ACC112 (cell line): ENCODE results near the gene ZNF236.
"Not testable (repeated sequence)": the region's sequence is repeated elsewhere in the genome, so short reads cannot be mapped to it uniquely, and the experiment has no call there.

Experiments used
- H2AFZ ChIP-seq: fragments of 200-600 bp; sonication (generic); one replicate; pipeline ENCODE4 v1.6.0; 2017; ENCODE audit warnings: antibody characterized with exemption, low read length; ENCODE audit not compliant: unreplicated experiment
- H3K27ac ChIP-seq: fragments of 200-600 bp; sonication (generic); 2 replicates; pipeline ENCODE4 v1.5.1; 2014; ENCODE audit warnings: low read depth, mild to moderate bottlenecking, antibody characterized with exemption, low read length, moderate library complexity
- H3K27me3 ChIP-seq: fragments of 200-600 bp; sonication (generic); 2 replicates; pipeline ENCODE4 v1.6.1; 2014; ENCODE audit warnings: mild to moderate bottlenecking, antibody characterized with exemption, low read length, moderate library complexity, mixed read lengths; ENCODE audit not compliant: insufficient read depth
- H3K36me3 ChIP-seq: fragments of 200-600 bp; sonication (generic); 2 replicates; pipeline ENCODE4 v1.6.1; 2016; ENCODE audit warnings: mild to moderate bottlenecking, antibody characterized with exemption, low read length, moderate library complexity, mixed read lengths; ENCODE audit not compliant: insufficient read depth
- H3K4me1 ChIP-seq: fragments of 200-600 bp; sonication (generic); one replicate; pipeline ENCODE4 v1.6.1; 2016; ENCODE audit warnings: low read length, mixed read lengths; ENCODE audit not compliant: insufficient read depth, unreplicated experiment, control insufficient read depth
- H3K4me3 ChIP-seq: fragments of 200-600 bp; sonication (generic); 2 replicates; pipeline ENCODE4 v1.5.1; 2014; ENCODE audit warnings: mild to moderate bottlenecking, low read depth, low read length
- H3K79me2 ChIP-seq: fragments of 200-600 bp; sonication (generic); one replicate; pipeline ENCODE4 v1.6.0; 2016; ENCODE audit warnings: low read length; ENCODE audit not compliant: control insufficient read depth, unreplicated experiment, insufficient read depth

The ZNF236 gene

GRCh38 chr18:76989647-76990190 lies 167.4 kb downstream of the ZNF236 start:
- Histone ChIP-seq H3K27ac (no peak overlapping the region), H3K4me1 (no peaks in the 10 kb centered on the region), H3K36me3 (no peaks in the 10 kb centered on the region), H3K27me3 (peaks cover 3% of the 10 kb centered on the region), H2AFZ (no peak overlapping the region), H3K4me3 (no peak overlapping the region), H3K79me2 (no peaks in the 10 kb centered on the region)

GRCh38 chr18:76990343-76991020 lies 168.1 kb downstream of the ZNF236 start:
- H3K27me3 ChIP-seq, result not testable (repeated sequence)

GRCh38 chr18:76991021-76991688 lies 168.8 kb downstream of the ZNF236 start:
- Histone ChIP-seq H3K27me3 (peaks cover 12% of the 10 kb centered on the region), H3K4me3 (no peak overlapping the region), H3K79me2 (no peaks in the 10 kb centered on the region), H2AFZ (no peak overlapping the region), H3K27ac (no peak overlapping the region), H3K36me3 (no peaks in the 10 kb centered on the region), H3K4me1 (no peaks in the 10 kb centered on the region)

More at GRCh38 chr18:76990343-76991020, 168.1 kb downstream of the ZNF236 start:
- H3K27ac ChIP-seq, H3K36me3 ChIP-seq, H3K4me3 ChIP-seq, H2AFZ ChIP-seq, H3K79me2 ChIP-seq, H3K4me1 ChIP-seq: not testable (repeated sequence)

GRCh38 chr18:76992226-76993084 lies 170.1 kb downstream of the ZNF236 start:
- H2AFZ ChIP-seq, result no peak overlapping the region
- no peaks in the 10 kb centered on the region for H3K36me3 ChIP-seq
- no peaks in the 10 kb centered on the region for H3K4me1 ChIP-seq
- H3K27ac ChIP-seq, result no peak overlapping the region
- no peak overlapping the region for H3K4me3 ChIP-seq
- peaks cover 12% of the 10 kb centered on the region for H3K27me3 ChIP-seq
- H3K79me2 ChIP-seq, result no peaks in the 10 kb centered on the region

GRCh38 chr18:76993085-76993382 lies 170.7 kb downstream of the ZNF236 start:
- Histone ChIP-seq H3K4me3 (no peak overlapping the region), H3K36me3 (no peaks in the 10 kb centered on the region), H2AFZ (no peak overlapping the region), H3K4me1 (no peaks in the 10 kb centered on the region), H3K27ac (no peak overlapping the region), H3K27me3 (peaks cover 12% of the 10 kb centered on the region), H3K79me2 (no peaks in the 10 kb centered on the region)

- Histone ChIP-seq H2AFZ (no peak overlapping the region), H3K27me3 (peaks cover 12% of the 10 kb centered on the region), H3K4me1 (no peaks in the 10 kb centered on the region), H3K79me2 (no peaks in the 10 kb centered on the region), H3K36me3 (no peaks in the 10 kb centered on the region), H3K4me3 (no peak overlapping the region), H3K27ac (no peak overlapping the region)
These were observed 171.2 kb downstream of the ZNF236 start for GRCh38 chr18:76993573-76993972.

GRCh38 chr18:76994086-76994654 lies 171.8 kb downstream of the ZNF236 start:
- Histone ChIP-seq H3K4me3 (no peak overlapping the region), H3K36me3 (no peaks in the 10 kb centered on the region), H2AFZ (no peak overlapping the region), H3K27ac (no peak overlapping the region), H3K27me3 (peaks cover 12% of the 10 kb centered on the region), H3K4me1 (no peaks in the 10 kb centered on the region), H3K79me2 (no peaks in the 10 kb centered on the region)

- Histone ChIP-seq H3K27ac (no peak overlapping the region), H3K36me3 (no peaks in the 10 kb centered on the region), H3K4me3 (no peak overlapping the region), H3K79me2 (no peaks in the 10 kb centered on the region), H2AFZ (no peak overlapping the region), H3K27me3 (peaks cover 12% of the 10 kb centered on the region), H3K4me1 (no peaks in the 10 kb centered on the region)
These were observed 173.5 kb downstream of the ZNF236 start for GRCh38 chr18:76995896-76996295.

GRCh38 chr18:76996429-76996828 lies 174.1 kb downstream of the ZNF236 start:
- H3K36me3 ChIP-seq, result no peaks in the 10 kb centered on the region
- no peaks in the 10 kb centered on the region for H3K79me2 ChIP-seq
- H3K4me3 ChIP-seq, result no peak overlapping the region
- no peak overlapping the region for H2AFZ ChIP-seq
- peaks cover 12% of the 10 kb centered on the region for H3K27me3 ChIP-seq
- no peak overlapping the region for H3K27ac ChIP-seq
- H3K4me1 ChIP-seq, result no peaks in the 10 kb centered on the region

- Histone ChIP-seq H3K4me1 (no peaks in the 10 kb centered on the region), H3K79me2 (no peaks in the 10 kb centered on the region), H3K27ac (no peak overlapping the region), H3K36me3 (no peaks in the 10 kb centered on the region), H2AFZ (no peak overlapping the region), H3K27me3 (peaks cover 12% of the 10 kb centered on the region), H3K4me3 (no peak overlapping the region)
These were observed 175.8 kb downstream of the ZNF236 start for GRCh38 chr18:76997951-76998808.
